ENCODE data around the gene ALOX12B. TPM values are rescaled to one million over a fixed set of nuclear protein-coding genes. Genes with fewer than 3 reads are reported as not detected.

Gene ALOX12B
- total and polyA plus RNA-seq, 2 of the 8 experiments (the other 6 are each of a cell fraction or from before 2014, with no cell fraction given) = 0.86 TPM; not detected in 1

- H2BK5ac ChIP-seq (ENCODE audit: low read depth, low read length) = no peak overlapping the region
- no peak overlapping the region for H3K4me3 ChIP-seq (ENCODE audit: extremely low read depth in 1 of 4, insufficient read depth in 2 of 4, low read depth in 3 of 4, low read length in 4 of 4)
- no peak overlapping the region for H3K27ac ChIP-seq (ENCODE audit: low read depth, low read length)
- H3K56ac ChIP-seq (replicated peaks; ENCODE audit: insufficient read length, low read depth, low read length) = no peak overlapping the region
- no peak overlapping the region for H2BK20ac ChIP-seq (ENCODE audit: low read length)
- H2AFZ ChIP-seq (ENCODE audit: low read length) = no peak overlapping the region
- no peaks in the 10 kb centered on the region for H3K9me3 ChIP-seq (ENCODE audit: insufficient read depth in 2 of 2, low read depth in 1 of 2, low read length in 1 of 2)
- H4K20me1 ChIP-seq (replicated peaks in 1 of 2; ENCODE audit: control insufficient read depth in 1 of 2, insufficient read depth in 2 of 2, low read length in 2 of 2) = no peaks in the 10 kb centered on the region
- H3K9ac ChIP-seq (replicated peaks in 1 of 4; ENCODE audit: extremely low read depth in 1 of 4, low read depth in 3 of 4, low read length in 3 of 4) = no peak overlapping the region
- H3K18ac ChIP-seq (ENCODE audit: extremely low read depth, low read length) = no peak overlapping the region
- H3K36me3 ChIP-seq (ENCODE audit: control insufficient read depth in 2 of 4, insufficient read depth in 4 of 4, low read length in 3 of 4) = no peaks in the 10 kb centered on the region; a peak in 1 of 8 replicates
- no peak overlapping the region for H2BK12ac ChIP-seq (ENCODE audit: low read depth, low read length)
- no peak overlapping the region for H3K4ac ChIP-seq (replicated peaks; ENCODE audit: insufficient read length, low read depth, low read length)
- no peak overlapping the region for H4K5ac ChIP-seq (ENCODE audit: insufficient read length, low read depth, low read length)
- no peak overlapping the region for H4K91ac ChIP-seq (replicated peaks; ENCODE audit: insufficient read length, low read length)
- H3K23me2 ChIP-seq (ENCODE audit: low read depth, low read length) = no peaks in the 10 kb centered on the region
- H2BK15ac ChIP-seq (ENCODE audit: low read length) = no peak overlapping the region
- H4K8ac ChIP-seq (ENCODE audit: extremely low read depth, insufficient read depth, low read length) = no peak overlapping the region; the same call in none of the 2 replicates
- no peak overlapping the region for H3K14ac ChIP-seq (ENCODE audit: insufficient read length)
- H3K79me2 ChIP-seq (ENCODE audit: control insufficient read depth in 1 of 2, insufficient read depth in 2 of 2, low read length in 2 of 2) = no peaks in the 10 kb centered on the region
- POLR2A ChIA-PET (ENCODE audit: partially characterized antibody) = interaction anchor here (2.3 kb wide), 1 partner anchor 127 kb away, joined by 7 read pairs; no protein-coding TSS in a partner anchor
- H2BK120ac ChIP-seq (replicated peaks; ENCODE audit: low read depth, low read length) = no peak overlapping the region
- no peaks in the 10 kb centered on the region for H3K79me1 ChIP-seq (ENCODE audit: low read depth, low read length)
- H3K4me1 ChIP-seq (replicated peaks in 1 of 4; ENCODE audit: control insufficient read depth in 3 of 4, insufficient read depth in 4 of 4, low read length in 3 of 4) = no peaks in the 10 kb centered on the region
- no peak for FAIRE-seq
- no peak for DNase-seq (ENCODE audit: low read depth in 1 of 2, low spot score in 2 of 2)
- CTCF ChIA-PET (ENCODE audit: partially characterized antibody) = interaction anchor here (0.6 to 2.8 kb wide), 12 partner anchors 11 to 182 kb away, joined by 3 to 19 read pairs (median 3); no protein-coding TSS in a partner anchor
- H3K27me3 ChIP-seq (replicated peaks in 1 of 4; ENCODE audit: control insufficient read depth in 3 of 4, extremely low read depth in 1 of 4, insufficient read depth in 3 of 4, low read length in 3 of 4) = no peaks in the 10 kb centered on the region; a peak in 2 of 7 replicates
- no peak overlapping the region for H3K4me2 ChIP-seq (ENCODE audit: insufficient read depth in 1 of 2, low read depth in 2 of 2, low read length in 2 of 2)
- no peak overlapping the region for H2AK5ac ChIP-seq (ENCODE audit: low read depth, low read length)
- no peak overlapping the region for H3K23ac ChIP-seq (ENCODE audit: insufficient read length)
- WGBS, 2 experiments (ENCODE audit: extremely low coverage in 1 of 2, insufficient coverage in 1 of 2, insufficient read length in 1 of 2, insufficient replicate concordance in 2 of 2, low coverage in 1 of 2, low lambda C conversion rate in 2 of 2, missing lambda C conversion rate in 1 of 2) = 82% methylated on average over 10 of the region's 11 CpGs; no CpG with 5 or more reads in 1 of the 2 experiments
- TF ChIP-seq SIN3A (conservative IDR thresholded peaks at IDR 0.05 in 1 of 2, IDR thresholded peaks at IDR 0.05 in 1 of 2; ENCODE audit: low read depth in 1 of 2, low read length in 2 of 2) = no peak
- TF ChIP-seq ASH2L (IDR thresholded peaks at IDR 0.05; ENCODE audit: low read length) = no peak
- TF ChIP-seq CBX8 (IDR thresholded peaks at IDR 0.05; ENCODE audit: borderline replicate concordance, low read depth, low read length) = no peak
- no peak for TF ChIP-seq SP4 (IDR thresholded peaks at IDR 0.05; ENCODE audit: low read length)
- TF ChIP-seq SP2 (IDR thresholded peaks at IDR 0.05; ENCODE audit: low read length) = no peak
- TF ChIP-seq RAD21 (IDR thresholded peaks at IDR 0.05 in 1 of 2, conservative IDR thresholded peaks at IDR 0.05 in 1 of 2; ENCODE audit: low read depth in 2 of 2, low read length in 2 of 2) = no peak
- TF ChIP-seq KDM5A (IDR thresholded peaks at IDR 0.05; ENCODE audit: low read length) = no peak
- no peak for TF ChIP-seq EGR1 (IDR thresholded peaks at IDR 0.05; ENCODE audit: borderline replicate concordance, low read depth, low read length)
- no peak for TF ChIP-seq TAF1 (IDR thresholded peaks at IDR 0.05; ENCODE audit: low read depth, low read length)
- TF ChIP-seq JUN (IDR thresholded peaks at IDR 0.05; ENCODE audit: low read depth, low read length) = no peak
- no peak for TF ChIP-seq RXRA (IDR thresholded peaks at IDR 0.05; ENCODE audit: insufficient read depth, low read depth, low read length)
- no peak for TF ChIP-seq CHD2 (IDR thresholded peaks at IDR 0.05; ENCODE audit: low read length)
- TF ChIP-seq USF2 (IDR thresholded peaks at IDR 0.05; ENCODE audit: low read length) = no peak
Observed at GRCh38 chr17:8046306-8046928, 41.1 kb downstream of the ALOX12B start.
